ENCODE results near the gene GEMIN2. TPM values are rescaled to one million over a fixed set of nuclear protein-coding genes. Genes with fewer than 3 reads are reported as not detected.
A peak's percentile ranks its signal among the peaks of the same experiment; 100 is the strongest.
"Not testable (repeated sequence)": the region's sequence is repeated elsewhere in the genome, so short reads cannot be mapped to it uniquely, and the experiment has no call there.

GEMIN2 gene
- total RNA-seq, 1 experiment from 2014 or later = 78.3 TPM

DNA sequence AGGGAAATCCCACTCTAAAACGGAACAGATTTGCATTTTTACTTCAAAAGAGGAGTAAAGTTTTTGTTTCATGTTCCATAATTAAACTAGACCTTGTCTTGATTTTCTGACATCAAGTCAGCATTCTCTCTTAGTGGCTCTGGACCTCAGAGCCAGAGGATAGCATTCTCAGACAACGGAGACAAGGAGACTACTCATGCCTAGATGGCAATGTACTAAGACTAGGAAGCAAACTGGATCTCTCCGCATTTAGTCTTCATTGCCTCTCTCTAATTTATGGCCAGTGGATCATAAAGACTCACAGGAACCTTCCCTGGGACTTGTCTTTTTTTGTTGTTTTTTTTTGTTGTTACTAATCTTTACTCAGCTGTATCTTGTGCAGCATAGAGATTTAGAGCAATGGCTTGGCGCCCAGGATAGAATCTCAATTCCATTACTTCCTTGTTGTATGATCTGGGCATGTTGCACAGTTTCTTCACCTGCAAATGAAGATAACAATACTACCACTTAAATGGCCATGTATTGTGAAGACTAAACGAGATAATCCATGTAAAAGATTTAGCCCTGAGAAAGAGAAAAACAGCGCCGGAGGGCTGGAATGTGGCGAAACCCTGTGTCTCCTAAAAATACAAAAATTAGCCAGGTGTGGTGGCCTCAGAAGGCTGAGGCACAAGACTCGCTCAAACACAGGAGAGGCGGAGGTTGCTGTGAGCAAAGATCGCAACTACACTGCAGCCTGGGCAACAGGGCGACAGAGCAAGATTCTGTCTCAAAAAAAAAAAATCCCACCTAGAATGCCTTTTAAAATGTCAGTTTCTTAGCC lies 4.0 kb upstream of the GEMIN2 start:
- DNase-seq (ENCODE audit: low read depth) = peak; percentile 15

DNA sequence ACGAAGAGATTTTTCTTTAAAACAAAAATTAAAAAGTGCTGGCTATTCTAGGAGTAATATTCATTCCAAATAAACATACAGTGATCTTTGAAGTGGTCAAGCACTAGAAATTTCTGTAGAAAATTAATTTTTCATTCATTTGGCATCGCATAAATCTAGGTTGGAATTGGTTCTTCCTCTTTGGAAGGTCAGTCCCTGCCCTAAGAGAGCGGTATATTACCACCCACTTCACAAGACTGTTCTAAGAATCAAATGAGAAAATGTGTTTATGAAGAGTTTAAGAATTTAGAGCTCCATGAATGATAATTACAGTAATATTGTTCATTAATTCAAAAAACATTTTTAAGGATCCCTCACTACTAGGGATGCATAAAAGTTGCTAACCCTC lies 444 bp upstream of the GEMIN2 start:
- no peak for DNase-seq (ENCODE audit: low read depth)

DNA sequence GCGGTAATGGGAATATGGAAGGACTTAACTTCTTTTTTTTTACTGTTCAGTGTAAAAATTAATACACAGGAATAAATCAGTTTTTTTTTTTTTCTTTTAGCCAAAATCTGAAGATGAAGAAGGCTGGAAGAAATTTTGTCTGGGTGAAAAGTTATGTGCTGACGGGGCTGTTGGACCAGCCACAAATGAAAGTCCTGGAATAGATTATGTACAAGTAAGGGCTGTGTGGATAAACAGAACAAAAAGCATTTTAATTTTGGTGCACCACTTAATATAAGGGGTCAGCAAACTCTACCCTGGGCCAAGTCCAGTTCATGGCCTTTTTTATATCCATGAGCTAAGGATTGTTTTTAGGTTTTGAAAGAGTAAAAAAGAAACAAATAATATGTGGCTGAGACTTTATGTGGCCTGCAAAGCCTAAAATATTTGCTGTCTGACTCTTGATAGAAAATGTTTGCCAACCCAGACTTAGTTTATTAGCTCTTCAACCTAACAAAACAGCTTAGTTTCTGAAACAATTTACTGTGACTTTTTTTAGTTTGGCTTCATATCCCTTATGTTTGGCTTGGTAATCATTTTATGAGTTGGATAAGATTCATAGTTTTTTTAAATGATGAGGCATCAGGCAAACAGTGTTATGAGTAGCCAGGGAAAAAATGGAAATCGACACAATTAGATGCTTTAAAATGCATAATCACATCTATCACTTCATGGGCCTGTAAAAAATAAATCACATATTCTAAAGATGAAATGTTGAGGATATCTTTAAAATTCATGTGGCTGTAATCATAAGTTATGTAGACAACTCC lies 8.4 kb downstream of the GEMIN2 start:
- DNase-seq (ENCODE audit: low read depth) = no peak

DNA sequence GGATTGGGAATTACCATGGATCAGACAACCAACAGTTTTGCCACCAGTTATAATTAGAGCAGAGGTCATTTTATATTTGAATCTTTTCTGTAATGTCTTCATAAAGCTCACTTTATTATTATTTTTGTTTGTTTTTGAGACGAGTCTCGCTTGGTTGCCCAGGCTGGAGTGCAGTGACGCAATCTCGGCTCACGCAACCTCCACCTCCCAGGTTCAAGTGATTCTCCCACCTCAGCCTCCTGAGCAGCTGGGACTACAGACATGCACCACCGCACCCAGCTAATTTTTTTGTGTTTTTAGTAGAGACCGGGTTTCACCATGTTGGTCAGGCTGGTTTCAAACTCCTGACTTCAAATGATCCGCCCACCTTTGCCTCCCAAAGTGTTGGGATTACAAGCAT lies 23.7 kb downstream of the GEMIN2 start:
- not testable (repeated sequence) for DNase-seq (ENCODE audit: low read depth)

DNA sequence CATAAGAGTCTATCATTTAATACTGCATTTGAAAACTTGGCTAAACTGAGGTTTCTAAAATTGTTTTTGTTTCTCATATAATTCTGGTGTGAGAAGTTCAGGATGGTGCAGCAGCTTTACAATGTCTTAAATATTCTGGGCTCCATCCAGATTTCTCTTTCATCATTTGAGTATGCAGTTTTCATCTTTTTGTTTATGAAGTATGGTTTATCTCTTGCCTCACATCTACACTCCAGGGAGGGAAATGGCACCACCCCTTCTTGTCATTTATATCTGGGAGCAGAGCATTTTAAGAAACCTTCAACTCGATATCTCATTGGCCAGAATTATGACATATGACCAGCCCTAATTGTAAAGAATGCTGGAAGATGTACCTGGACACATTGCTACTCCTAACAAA lies 24.3 kb downstream of the GEMIN2 start:
- no peak for DNase-seq (ENCODE audit: low read depth)

DNA sequence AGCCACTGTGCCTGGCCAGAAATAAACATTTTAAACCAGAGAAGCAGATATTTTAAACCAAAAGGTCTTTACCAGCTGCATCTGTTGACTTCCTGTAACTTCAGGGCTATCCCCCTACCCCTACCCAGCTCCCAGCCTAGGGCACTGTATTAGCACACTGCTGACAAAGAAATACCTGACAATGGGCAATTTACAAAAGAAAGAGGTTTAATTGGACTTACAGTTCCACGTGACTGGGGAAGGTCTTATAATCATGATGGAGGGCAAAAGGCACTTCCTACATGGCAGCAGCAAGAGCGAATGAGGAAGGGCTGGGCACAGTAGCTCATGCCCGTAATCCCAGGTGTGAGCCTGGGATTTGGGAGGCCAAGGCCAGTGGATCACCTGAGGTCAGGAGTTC lies 26.0 kb downstream of the GEMIN2 start:
- DNase-seq (ENCODE audit: low read depth) = no peak

DNA sequence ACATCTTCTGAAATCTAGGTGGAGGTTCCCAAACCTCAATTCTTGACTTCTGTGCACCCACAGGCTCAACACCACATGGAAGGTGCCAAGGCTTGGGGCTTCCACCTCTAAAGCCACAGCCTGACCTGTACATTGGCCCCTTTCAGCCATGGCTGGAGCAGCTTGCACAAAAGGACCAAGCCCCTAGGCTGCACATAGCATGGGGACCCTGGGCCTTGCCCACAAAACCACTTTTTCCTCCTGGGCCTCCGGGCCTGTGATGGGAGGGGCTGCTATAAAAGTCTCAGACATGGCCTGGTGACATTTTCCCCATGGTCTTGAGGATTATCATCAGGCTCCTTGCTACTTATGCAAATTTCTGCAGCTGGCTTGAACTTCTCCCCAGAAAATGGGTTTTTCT lies 27.5 kb downstream of the GEMIN2 start:
- DNase-seq (ENCODE audit: low read depth) = not testable (repeated sequence)

DNA sequence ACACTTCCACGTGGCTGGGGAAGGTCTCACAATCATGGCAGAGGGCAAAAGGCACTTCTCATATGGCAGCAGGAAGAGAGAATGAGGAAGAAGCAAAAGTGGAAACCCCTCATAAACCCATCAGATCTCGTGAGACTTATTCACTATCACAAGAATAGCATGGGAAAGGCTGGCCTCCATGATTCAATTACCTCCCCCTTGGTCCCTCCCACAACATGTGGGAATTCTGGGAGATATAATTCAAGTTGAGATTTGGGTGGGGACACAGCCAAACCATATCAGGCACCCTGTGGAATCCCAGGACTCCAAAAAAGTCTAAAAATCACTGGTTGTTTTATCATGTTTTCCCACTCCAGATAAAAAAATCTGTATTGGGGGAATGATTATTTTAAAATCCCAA lies 29.1 kb downstream of the GEMIN2 start:
- DNase-seq (ENCODE audit: low read depth) = not testable (repeated sequence)

DNA sequence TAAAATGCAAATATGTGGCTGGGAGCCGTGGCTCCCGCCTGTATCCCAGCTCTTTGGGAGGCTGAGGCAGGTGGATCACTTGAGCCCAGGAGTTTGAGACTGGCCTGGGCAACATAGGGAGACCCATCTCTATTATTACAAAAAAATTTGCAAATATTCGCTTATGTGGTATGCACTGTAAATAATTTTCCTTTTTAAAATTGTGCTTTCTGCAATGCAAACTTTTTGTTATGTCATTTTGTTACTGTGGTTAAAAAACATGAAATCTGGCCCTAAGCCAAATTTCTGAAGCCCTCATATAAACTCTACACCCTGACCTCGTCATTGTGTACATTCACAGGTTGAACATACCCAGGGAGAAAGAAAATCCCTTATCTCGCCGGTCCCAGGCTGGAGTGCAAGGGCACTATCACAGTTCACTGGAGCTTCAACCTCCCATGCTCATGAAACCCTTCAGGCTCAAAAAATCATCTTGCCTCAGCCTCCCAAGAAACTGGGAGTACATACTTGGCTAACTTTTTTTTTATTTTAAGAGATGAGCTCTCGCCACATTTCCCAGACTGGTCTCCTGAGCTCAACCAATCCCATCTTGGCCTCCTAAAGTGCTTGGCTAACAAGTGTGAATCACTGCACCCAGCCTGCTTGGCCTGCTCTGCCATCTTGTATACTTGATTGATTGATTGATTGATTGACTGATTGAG lies 31.3 kb downstream of the GEMIN2 start:
- DNase-seq (ENCODE audit: low read depth) = peak; percentile 4

DNA sequence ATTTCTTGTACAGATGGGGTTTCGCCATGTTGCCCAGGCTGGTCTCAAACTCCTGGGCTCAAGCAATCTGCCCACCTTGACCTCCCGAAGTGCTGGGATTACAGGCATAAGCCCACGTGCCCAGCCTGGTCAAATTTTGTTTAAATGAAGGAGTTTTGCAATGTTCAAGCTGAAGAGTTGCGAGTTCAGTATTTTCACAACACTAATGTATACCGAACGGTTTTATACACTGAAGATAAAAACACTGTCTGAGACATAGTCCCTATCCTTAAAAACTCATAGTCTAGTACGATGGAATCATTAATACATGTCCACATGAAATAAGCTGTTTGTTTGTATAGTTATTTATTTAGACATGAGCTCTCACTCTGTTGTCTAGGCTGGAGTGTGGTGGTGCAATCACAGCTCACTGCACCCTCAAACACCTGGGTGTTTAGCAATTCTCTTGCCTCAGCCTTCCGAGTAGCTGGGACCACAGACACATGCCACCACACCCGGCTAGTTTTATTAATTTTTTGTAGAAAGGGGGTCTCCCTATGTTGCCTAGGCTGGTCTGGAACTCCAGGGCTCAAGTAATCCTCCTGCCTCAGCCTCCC lies 40.6 kb downstream of the GEMIN2 start:
- no peak for DNase-seq (ENCODE audit: low read depth)

DNA sequence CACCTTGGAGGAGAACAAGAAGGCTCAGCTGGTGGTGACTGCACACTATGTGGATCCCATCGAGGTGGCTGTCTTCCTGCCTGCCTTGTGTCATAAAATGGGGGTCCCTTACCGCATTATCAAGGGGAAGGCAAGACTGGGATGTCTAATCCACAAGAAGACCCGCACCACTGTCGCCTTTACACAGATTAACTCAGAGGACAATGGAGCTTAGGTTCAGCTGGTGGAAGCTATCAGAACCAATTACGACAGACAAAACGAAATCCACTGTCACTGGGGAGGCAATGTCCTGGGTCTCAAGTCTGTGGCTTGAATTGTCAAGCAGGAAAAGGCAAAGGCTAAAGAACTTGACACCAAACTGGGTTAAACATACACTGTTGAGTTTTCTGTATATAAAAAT lies 43.4 kb downstream of the GEMIN2 start:
- DNase-seq (ENCODE audit: low read depth) = no peak

DNA sequence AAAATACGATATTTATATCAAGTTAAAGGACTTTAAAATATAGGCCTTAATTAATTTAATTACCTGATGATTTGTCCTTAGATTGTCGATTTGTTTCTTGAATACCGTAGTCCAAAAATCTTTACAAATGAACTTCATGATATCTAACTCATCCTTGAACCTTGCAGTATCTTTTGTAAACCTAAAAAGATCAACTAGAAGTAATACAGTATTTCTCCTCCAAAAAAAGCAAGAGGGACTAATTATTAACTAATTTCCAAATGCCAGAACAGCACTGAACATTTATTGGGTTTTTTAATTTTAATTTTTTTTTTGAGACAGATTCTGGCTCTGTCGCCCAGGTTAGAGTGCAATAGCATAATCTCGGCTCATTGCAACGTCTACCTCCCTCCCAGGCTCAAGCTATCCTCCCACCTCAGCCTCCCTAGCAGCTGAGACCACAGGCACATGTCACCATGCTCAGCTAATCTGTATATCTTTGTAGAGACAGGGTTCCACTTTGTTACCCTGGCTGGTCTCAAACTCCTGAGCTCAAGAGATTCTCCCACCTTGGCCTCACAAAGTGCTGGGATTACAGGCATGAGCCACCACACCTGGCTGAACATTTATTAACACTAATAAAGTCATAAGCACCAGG lies 44.2 kb downstream of the GEMIN2 start:
- no peak for DNase-seq (ENCODE audit: low read depth)

DNA sequence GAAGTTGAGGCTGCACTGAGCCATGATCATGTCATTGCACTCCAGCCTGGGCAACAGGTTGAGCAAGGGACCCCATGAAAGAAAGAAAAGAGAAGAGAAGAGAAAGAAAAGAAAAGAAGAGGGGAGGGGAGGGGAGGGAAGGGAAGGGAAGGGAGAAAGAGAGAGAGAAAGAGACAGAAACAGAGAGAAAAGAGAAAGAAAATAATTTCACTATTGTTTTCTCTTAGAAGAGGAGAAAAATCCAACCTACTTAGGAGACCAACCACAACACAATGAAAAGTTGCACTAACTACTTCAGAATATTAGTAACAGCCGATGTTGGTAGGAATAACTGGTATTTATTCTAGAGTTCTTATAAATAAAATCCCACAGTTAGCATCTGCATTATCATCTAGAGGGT lies 46.4 kb downstream of the GEMIN2 start:
- no peak for DNase-seq (ENCODE audit: low read depth)

DNA sequence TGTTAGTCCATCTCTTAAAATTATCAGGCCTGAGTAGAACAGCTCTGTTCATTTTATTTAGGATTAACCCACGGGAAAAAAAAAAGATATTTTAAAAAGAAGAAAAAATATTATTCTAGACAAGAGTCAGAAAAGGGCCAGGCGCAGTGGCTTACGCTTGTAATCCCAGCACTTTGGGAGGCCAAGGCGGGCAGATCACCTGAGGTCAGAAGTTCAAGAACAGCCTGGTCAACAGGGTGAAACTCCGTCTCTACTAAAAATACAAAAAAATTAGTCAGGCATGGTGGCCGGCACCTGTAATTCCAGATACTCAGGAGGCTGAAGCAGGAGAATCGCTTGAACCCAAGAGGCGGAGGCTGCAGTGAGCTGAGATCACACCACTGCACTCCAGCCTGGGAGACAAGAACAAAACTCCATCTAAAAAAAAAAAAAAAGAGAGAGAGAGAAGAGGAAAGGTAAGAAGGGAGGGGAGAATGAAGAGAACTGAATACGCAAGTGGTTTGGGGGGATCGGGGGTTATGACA lies 53.7 kb downstream of the GEMIN2 start:
- not testable (repeated sequence) for DNase-seq (ENCODE audit: low read depth)

DNA sequence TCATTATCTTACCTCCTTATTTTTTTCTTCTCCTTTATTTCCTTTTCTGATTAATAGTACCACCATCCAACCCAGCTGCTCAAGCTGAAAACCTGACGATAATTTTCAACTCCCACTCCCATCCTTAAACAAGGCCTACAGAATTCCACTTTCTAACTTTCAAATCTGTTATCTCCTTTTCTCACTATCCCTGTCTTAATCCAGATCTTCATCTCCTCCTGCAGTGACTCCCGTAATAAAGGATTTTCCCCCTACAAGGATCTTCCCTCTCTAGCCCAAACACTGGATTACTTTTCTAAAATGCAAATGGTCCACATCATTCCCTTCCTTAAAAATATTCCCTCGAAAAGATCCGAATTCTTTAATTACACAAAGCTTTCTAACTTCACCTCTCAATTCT lies 54.5 kb downstream of the GEMIN2 start:
- DNase-seq (ENCODE audit: low read depth) = no peak

DNA sequence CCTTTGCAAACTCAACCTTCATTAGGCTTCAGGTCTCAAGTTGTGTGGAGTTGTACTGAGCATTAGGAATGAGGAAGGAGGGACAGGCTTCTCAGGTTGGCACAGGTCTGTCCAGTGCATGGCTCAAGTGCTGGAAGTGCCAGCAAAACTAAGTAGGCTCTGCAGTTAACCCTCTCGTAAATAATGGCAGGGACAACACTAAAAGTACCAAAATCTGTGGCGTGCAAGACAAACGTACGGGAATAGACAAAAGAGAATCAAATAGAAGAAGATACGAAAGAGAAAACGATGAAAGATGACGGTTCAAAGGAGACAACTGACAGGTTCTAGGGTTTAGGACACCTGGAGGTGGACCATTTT lies 55.4 kb downstream of the GEMIN2 start:
- DNase-seq (ENCODE audit: low read depth) = peak; percentile 30

DNA sequence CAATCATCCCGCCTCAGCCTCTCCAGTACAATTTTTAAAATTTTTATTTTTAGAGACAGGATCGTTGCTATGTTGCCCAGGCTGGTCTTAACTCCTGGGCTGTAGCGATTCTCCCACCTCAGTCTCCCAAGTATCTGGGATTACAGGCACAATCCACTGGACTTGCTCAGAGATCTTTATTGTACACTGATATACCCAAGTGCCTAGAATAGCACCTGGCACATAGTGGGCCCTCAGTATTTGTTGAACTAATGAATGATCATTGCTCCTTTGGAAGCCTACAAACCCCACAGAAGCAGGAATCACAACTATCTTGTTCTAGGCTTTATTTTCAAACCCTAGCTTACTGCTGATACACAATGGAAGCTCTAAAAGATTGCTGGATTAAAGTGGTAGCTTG lies 59.1 kb downstream of the GEMIN2 start:
- DNase-seq (ENCODE audit: low read depth) = no peak

DNA sequence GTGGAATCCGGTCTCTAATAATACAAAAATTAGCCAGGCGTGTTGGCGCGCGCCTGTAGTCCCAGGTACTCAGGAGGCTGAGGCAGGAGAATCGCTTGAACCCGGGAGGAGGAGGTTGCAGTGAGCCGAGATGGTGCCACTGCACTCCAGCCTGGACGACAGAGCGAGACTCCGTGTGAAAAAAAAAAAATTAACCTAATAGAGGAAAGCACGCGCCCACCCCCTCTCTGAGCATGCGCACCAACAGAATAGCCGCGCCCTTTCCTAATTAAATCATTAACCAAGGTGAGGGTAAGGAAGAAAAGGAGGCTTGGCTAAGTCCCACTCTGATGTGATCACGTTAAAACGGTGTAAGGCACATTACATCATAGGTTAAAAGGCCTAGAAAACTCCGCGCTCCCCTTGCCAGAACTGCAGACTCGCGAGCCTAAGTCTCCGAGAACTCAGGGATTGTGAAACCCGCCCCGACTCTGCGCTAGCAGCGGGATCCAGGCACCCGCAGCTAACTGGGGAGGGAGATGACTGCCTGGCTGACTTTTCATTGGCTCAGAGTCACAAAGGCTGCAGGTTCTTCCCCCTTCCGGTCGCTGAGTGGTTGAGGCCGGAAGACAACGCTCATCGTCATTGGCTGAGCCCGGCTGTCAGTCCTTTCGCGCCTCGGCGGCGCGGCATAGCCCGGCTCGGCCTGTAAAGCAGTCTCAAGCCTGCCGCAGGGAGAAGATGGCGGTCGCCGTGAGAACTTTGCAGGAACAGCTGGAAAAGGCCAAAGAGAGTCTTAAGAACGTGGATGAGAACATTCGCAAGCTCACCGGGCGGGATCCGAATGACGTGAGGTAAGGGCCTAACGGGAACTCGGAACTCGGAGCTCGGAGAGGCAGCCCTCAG lies 60.7 kb downstream of the GEMIN2 start, which contains the start of gene PNN:
TSS of gene PNN (plus strand) at position 695 of the 885 bp plus-strand sequence. CDS start at position 721, 26 bp downstream.
- peak; percentile 99 for DNase-seq (ENCODE audit: low read depth)

DNA sequence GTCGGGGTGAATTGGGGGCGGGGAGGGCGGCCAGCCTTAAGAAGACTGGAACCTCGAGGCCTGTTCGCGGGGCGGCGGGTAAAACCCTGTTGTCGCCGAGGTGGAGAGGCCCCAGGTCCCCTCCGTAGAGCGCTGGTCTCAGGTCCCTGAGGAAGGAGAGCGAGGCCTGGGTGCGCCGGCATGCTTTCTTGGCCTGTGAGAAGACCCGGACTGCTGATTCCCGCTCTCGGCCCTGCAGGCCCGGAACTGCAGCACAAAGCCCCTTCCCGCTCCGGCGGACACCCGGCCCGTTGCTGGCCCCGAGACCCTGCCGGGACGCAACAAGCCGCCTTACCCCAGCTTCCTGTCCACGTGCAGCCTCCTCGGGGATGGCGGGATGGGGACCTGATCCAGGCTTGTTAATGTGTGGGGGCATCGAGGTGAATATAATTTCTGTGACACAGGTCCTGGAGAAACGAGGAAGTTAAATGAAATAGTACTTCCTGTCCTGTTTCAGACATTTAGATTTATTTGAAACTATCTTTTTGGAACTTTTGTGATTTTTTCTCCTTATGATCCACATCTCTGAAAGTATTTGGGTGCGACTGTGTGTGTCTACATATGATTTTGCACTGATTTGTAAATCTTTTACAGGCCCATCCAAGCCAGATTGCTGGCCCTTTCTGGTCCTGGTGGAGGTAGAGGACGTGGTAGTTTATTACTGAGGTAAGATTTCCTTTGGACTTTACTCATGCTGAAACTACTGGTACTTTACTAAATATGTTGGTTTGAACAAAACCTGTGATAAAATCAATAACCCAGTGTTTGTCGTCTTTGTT lies 61.5 kb downstream of the GEMIN2 start:
- DNase-seq (ENCODE audit: low read depth) = peak; percentile 54

Data from M059J (cell line).